B cell (primary cell): ENCODE data around the gene CDKL4. TPM values are rescaled to one million over a fixed set of nuclear protein-coding genes. Genes with fewer than 3 reads are reported as not detected.

ENCODE experiments used
- ATAC-seq: fragments of 200-7000 bp; cut with Tn5 transposase; one replicate; pipeline ENCODE4 v1.10.0; 2021; ENCODE audit warnings: low read depth, mild to moderate bottlenecking, moderate number of reproducible peaks, moderate library complexity
- CTCF ChIA-PET: fragments of 350-600 bp; sonication (Branson Sonifier 250); formaldehyde crosslinking; loops from one replicate; lab custom pipeline; 2021; ENCODE audit warnings: antibody characterized with exemption, inconsistent platforms; lab: Charles Lee
- POLR2A ChIA-PET: fragments of 350-600 bp; sonication (Branson Sonifier 250); formaldehyde crosslinking; loops from one replicate; lab custom pipeline; 2021; ENCODE audit warnings: antibody characterized with exemption; lab: Charles Lee
- DNase-seq: peaks from one replicate; pipeline ENCODE4 v3.0.0; 2013
- H2AFZ ChIP-seq: 2 replicates; pipeline ENCODE4 v1.6.1; 2012; ENCODE audit warnings: mild to moderate bottlenecking, low read depth, low read length; ENCODE audit not compliant: insufficient read depth, poor library complexity, severe bottlenecking
- H3K27ac ChIP-seq, 2 donors: 1 replicate in 1 of 2; 2 replicates in 1 of 2; pipeline ENCODE4 v1.5.1; 2012 to 2013; ENCODE audit warnings: low read length in 2 of 2, mild to moderate bottlenecking in 2 of 2, moderate library complexity in 1 of 2
- H3K27me3 ChIP-seq, 4 experiments: fragments of 200-600 bp in 1 of 4; sonication (generic) in 1 of 4; replicated peaks in 1 of 4; 1 replicate in 2 of 4; 2 replicates in 2 of 4; pipeline versions ENCODE4 v1.6.1 to v1.7.0; 2013 to 2016; ENCODE audit warnings: low read length in 3 of 4, mild to moderate bottlenecking in 2 of 4, mixed read lengths in 1 of 4, moderate library complexity in 1 of 4; ENCODE audit not compliant: insufficient read depth in 4 of 4, control insufficient read depth in 3 of 4; ENCODE audit errors: control extremely low read depth in 1 of 4
- H3K36me3 ChIP-seq, 2 experiments: replicated peaks in 1 of 2; 1 replicate in 1 of 2; 2 replicates in 1 of 2; pipeline versions ENCODE4 v1.6.1 to v1.7.1; 2013; ENCODE audit warnings: low read length in 1 of 2; ENCODE audit not compliant: insufficient read depth in 2 of 2, control insufficient read depth in 1 of 2; ENCODE audit errors: control extremely low read depth in 1 of 2, extremely low read depth in 1 of 2
- H3K4me1 ChIP-seq, 2 donors: fragments of 200-600 bp in 1 of 2; sonication (generic) in 1 of 2; 1 replicate in 1 of 2; 2 replicates in 1 of 2; pipeline versions ENCODE4 v1.5.1 to v1.6.1; 2013 to 2017; ENCODE audit warnings: low read length in 2 of 2; ENCODE audit not compliant: control insufficient read depth in 2 of 2, insufficient read depth in 2 of 2
- H3K4me2 ChIP-seq: replicated peaks from 2 replicates; pipeline ENCODE3; 2012; ENCODE audit warnings: mild to moderate bottlenecking, low read depth, low read length; ENCODE audit not compliant: poor library complexity, severe bottlenecking
- H3K4me3 ChIP-seq, 5 experiments: fragments of 200-600 bp in 1 of 5; sonication (generic) in 1 of 5; 1 replicate in 3 of 5; 2 replicates in 2 of 5; pipeline versions ENCODE4 v1.5.1 to v1.7.0; 2011 to 2016; ENCODE audit warnings: low read length in 4 of 5, mild to moderate bottlenecking in 4 of 5, low read depth in 2 of 5, control low read depth in 1 of 5, moderate library complexity in 1 of 5; ENCODE audit not compliant: insufficient read depth in 1 of 5; ENCODE audit errors: control extremely low read depth in 1 of 5, extremely low read depth in 1 of 5
- H3K79me2 ChIP-seq: fragments of 200-600 bp; sonication (generic); one replicate; pipeline ENCODE4 v1.6.0; 2016; ENCODE audit warnings: low read length; ENCODE audit not compliant: control insufficient read depth, insufficient read depth
- H3K9ac ChIP-seq: fragments of 200-600 bp; sonication (generic); 2 replicates; pipeline ENCODE4 v1.6.1; 2017; ENCODE audit warnings: mild to moderate bottlenecking, low read length, moderate library complexity
- H3K9me3 ChIP-seq, 3 donors: one replicate each; pipeline versions ENCODE4 v1.6.1 to v1.7.1; 2013; ENCODE audit warnings: low read length in 2 of 3; ENCODE audit not compliant: control insufficient read depth in 2 of 3, insufficient read depth in 1 of 3; ENCODE audit errors: control extremely low read depth in 1 of 3
- H4K20me1 ChIP-seq: 2 replicates; pipeline ENCODE4 v1.6.0; 2012; ENCODE audit warnings: mild to moderate bottlenecking, low read length; ENCODE audit not compliant: insufficient read depth, control insufficient read depth, poor library complexity, severe bottlenecking
- H3K27ac Mint-ChIP-seq: one replicate; pipeline ENCODE4 v1.8.0; 2021; ENCODE audit warnings: mixed read lengths
- H3K27me3 Mint-ChIP-seq: one replicate; pipeline ENCODE4 v1.8.0; 2021; ENCODE audit warnings: mixed read lengths
- H3K4me1 Mint-ChIP-seq: one replicate; pipeline ENCODE4 v1.8.0; 2021; ENCODE audit warnings: mixed read lengths
- H3K4me3 Mint-ChIP-seq: one replicate; pipeline ENCODE4 v1.8.0; 2021; ENCODE audit warnings: mixed read lengths
- H3K9me3 Mint-ChIP-seq: one replicate; pipeline ENCODE4 v1.8.0; 2022; ENCODE audit warnings: mixed read lengths; ENCODE audit not compliant: insufficient read depth
- CTCF ChIP-seq: fragments of 200-600 bp; IDR thresholded peaks from one replicate; pipeline ENCODE4 v1.8.0; 2022; ENCODE audit warnings: antibody characterized with exemption, mild to moderate bottlenecking
- EZH2 ChIP-seq: IDR thresholded peaks from 2 replicates; pipeline ENCODE4 v1.6.1; 2012; ENCODE audit warnings: borderline replicate concordance, low read depth, mild to moderate bottlenecking, moderate library complexity, low read length; ENCODE audit not compliant: insufficient read depth, poor library complexity, severe bottlenecking
- WGBS: methylation state at CpG from one replicate; pipeline ENCODE4 v1.1.5; 2013; ENCODE audit warnings: missing lambda C conversion rate; ENCODE audit not compliant: insufficient coverage; 5-methylcytosine and 5-hydroxymethylcytosine counted together
- intact Hi-C: fragments of 100-400 bp; cut with micrococcal nuclease; formaldehyde crosslinking; loops from one replicate; pipeline ENCODE4 v1.10.0; 2022
- polyA plus RNA-seq: library from polyadenylated mRNA; depleted of rRNA; stranded (reverse); fragments of >200 nt; gene quantifications from 2 replicates; pipeline ENCODE4 v1.2.3, GENCODE V29; 2012
- total RNA-seq, 2 donors: library from RNA; stranded (reverse); fragments of 120-200 nt in 1 of 2; gene quantifications; 1 replicate in 1 of 2; 2 replicates in 1 of 2; pipeline versions ENCODE4 v1.2.3 to v1.2.4, GENCODE V29; 2013 to 2022

The CDKL4 gene
- total and polyA plus RNA-seq, 2 donors (not counting 1 experiment from before 2014, with no cell fraction given), result not detected

DNA sequence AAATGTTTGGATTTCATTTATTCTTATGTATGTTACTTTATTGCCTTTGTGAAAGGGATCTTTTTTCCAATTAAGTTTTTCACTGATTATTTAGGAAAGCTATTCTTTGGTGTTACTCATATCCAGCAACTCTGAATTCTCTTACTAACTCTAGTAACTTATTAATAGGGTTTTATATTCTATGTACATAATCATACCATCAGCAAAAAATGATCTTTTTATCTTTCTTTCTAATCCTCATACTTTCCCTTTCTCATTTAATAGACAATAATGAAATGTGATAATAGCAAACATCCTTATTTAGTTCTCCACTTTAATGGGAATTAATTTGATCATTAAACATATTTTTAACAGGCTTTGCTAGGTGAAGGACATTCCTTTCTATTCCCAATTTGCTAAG lies 12.3 kb upstream of the CDKL4 start:
- Histone ChIP-seq H3K4me2 (no peak overlapping the region), H3K27ac (no peak overlapping the region), H3K4me3 (no peak overlapping the region), H3K4me1 (no peaks in the 10 kb centered on the region), H3K9me3 (peaks cover 0 to 3% (median under 1%) of the 10 kb centered on the region in 3 donors), H3K36me3 (peaks cover 0 to 9% of the 10 kb centered on the region in 2 experiments), H3K9ac (no peak overlapping the region), H2AFZ (no peak overlapping the region), H4K20me1 (no peaks in the 10 kb centered on the region), H3K79me2 (no peaks in the 10 kb centered on the region), H3K27me3 (no peaks in the 10 kb centered on the region)
- TF ChIP-seq EZH2, result no peak
- TF ChIP-seq CTCF, result no peak
- ATAC-seq (no peak), DNase-seq (no peak)
- Mint-ChIP-seq H3K27me3 (no peaks in the 10 kb centered on the region), H3K9me3 (no peaks in the 10 kb centered on the region), H3K4me3 (no peak overlapping the region), H3K4me1 (no peaks in the 10 kb centered on the region), H3K27ac (no peak overlapping the region)
- intact Hi-C loops, result no loop called here
- CTCF ChIA-PET, result no interaction called here
- POLR2A ChIA-PET, result no interaction called here

- Mint-ChIP-seq H3K27ac (no peak overlapping the region), H3K9me3 (no peaks in the 10 kb centered on the region), H3K27me3 (no peaks in the 10 kb centered on the region), H3K4me3 (no peak overlapping the region), H3K4me1 (no peaks in the 10 kb centered on the region)
- H3K36me3 ChIP-seq, result peaks cover 0 to 11% of the 10 kb centered on the region in 2 experiments
- no peaks in the 10 kb centered on the region for H4K20me1 ChIP-seq
- peaks cover 0 to 3% (median 3%) of the 10 kb centered on the region in 3 donors for H3K9me3 ChIP-seq
- H3K79me2 ChIP-seq, result no peaks in the 10 kb centered on the region
- H3K4me1 ChIP-seq, result no peaks in the 10 kb centered on the region
- intact Hi-C loops, result no loop called here
- no peak overlapping the region for H3K27ac ChIP-seq
- CTCF ChIA-PET, result interaction anchor here (0.8 kb wide), 1 partner anchor 8 kb away, joined by 4 read pairs; no protein-coding TSS in a partner anchor
- H3K4me3 ChIP-seq, result no peak overlapping the region
- no peak for TF ChIP-seq EZH2
- no peak for TF ChIP-seq CTCF
- H3K27me3 ChIP-seq, result no peaks in the 10 kb centered on the region
- ATAC-seq (no peak), DNase-seq (no peak)
- POLR2A ChIA-PET, result no interaction called here
- WGBS, result 97% methylated on average over 12 of the region's 18 CpGs
- H3K9ac ChIP-seq, result no peak overlapping the region
- no peak overlapping the region for H3K4me2 ChIP-seq
- H2AFZ ChIP-seq, result no peak overlapping the region
These were observed 9.2 kb upstream of the CDKL4 start for GRCh38 chr2:39252888-39253518.
